GM10248 (cell line): ENCODE data around the gene MLPH.

Source experiments
- CTCF ChIA-PET: fragments of 300-600 bp; sonication (Branson Sonifier 250); formaldehyde crosslinking; extraction: SDS; loops from one replicate; lab custom pipeline; 2021; ENCODE audit warnings: antibody characterized with exemption; lab: Yijun Ruan, JAX
- POLR2A ChIA-PET: fragments of 350-650 bp; sonication (Branson Sonifier 250); formaldehyde crosslinking; extraction: SDS; loops from one replicate; lab custom pipeline; 2020; ENCODE audit warnings: antibody characterized with exemption; lab: Yijun Ruan, JAX
- DNase-seq: peaks from one replicate; pipeline ENCODE4 v3.0.0; 2012; ENCODE audit errors: extremely low spot score
- TF ChIP-seq, protein P1 (sequence below): IDR thresholded peaks from 2 replicates; pipeline ENCODE4 v1.5.1; 2012; ENCODE audit warnings: mild to moderate bottlenecking, low read depth; ENCODE audit errors: extremely low read depth, missing control alignments, control extremely low read depth

Gene MLPH

DNA sequence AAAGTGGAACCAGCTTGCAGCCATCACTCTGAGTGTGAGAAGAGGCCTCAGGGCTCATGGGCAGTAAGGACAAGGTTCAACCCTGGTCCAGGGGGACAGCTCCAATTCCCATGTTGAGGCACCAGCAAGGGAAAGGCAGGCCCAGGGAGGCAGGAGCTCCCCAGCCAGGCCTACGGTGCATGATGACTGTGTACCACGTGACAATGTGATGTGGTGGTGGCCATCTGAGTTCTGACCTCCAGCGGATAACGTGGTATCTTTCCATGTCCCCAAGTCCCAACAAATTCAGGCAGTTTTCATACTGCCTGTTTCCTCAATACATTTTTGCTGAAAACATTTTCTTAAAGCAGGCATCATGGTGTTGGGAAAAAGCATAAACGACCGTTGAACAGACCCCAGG, 36.9 kb upstream of the MLPH start:
- no peak for DNase-seq
- POLR2A ChIA-PET: no interaction called here
- TF ChIP-seq, protein P1, sequence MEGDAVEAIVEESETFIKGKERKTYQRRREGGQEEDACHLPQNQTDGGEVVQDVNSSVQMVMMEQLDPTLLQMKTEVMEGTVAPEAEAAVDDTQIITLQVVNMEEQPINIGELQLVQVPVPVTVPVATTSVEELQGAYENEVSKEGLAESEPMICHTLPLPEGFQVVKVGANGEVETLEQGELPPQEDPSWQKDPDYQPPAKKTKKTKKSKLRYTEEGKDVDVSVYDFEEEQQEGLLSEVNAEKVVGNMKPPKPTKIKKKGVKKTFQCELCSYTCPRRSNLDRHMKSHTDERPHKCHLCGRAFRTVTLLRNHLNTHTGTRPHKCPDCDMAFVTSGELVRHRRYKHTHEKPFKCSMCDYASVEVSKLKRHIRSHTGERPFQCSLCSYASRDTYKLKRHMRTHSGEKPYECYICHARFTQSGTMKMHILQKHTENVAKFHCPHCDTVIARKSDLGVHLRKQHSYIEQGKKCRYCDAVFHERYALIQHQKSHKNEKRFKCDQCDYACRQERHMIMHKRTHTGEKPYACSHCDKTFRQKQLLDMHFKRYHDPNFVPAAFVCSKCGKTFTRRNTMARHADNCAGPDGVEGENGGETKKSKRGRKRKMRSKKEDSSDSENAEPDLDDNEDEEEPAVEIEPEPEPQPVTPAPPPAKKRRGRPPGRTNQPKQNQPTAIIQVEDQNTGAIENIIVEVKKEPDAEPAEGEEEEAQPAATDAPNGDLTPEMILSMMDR: no peak
- CTCF ChIA-PET: interaction anchor here (2.8 kb wide), 1 partner anchor 25 kb away, joined by 7 read pairs; no protein-coding TSS in a partner anchor

DNA sequence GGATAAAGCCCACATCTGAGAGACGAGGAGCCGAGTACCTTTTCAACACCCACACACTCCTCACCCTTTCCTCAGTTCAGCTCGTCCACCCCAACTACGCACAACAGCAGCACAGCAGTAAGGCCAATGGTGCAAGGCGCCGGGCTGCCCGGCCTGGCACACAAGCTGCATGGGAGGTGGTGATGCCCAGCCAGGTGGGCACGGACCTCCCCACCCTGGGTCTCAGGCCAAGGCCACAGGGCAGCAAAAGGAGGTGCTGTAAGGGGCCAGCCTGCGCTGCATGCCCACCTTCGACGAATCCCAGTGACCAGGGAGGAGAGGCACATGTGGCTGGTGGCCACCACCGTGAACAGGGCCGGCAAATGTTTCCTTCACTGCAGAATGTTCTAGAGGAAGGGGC, 36.5 kb upstream of the MLPH start:
- no peak for DNase-seq
- CTCF ChIA-PET: interaction anchor here (1.4 to 2.8 kb wide), 2 partner anchors 20 to 24 kb away, joined by 4 to 7 read pairs; no protein-coding TSS in a partner anchor
- POLR2A ChIA-PET: no interaction called here
- TF ChIP-seq, protein P1: no peak

DNA sequence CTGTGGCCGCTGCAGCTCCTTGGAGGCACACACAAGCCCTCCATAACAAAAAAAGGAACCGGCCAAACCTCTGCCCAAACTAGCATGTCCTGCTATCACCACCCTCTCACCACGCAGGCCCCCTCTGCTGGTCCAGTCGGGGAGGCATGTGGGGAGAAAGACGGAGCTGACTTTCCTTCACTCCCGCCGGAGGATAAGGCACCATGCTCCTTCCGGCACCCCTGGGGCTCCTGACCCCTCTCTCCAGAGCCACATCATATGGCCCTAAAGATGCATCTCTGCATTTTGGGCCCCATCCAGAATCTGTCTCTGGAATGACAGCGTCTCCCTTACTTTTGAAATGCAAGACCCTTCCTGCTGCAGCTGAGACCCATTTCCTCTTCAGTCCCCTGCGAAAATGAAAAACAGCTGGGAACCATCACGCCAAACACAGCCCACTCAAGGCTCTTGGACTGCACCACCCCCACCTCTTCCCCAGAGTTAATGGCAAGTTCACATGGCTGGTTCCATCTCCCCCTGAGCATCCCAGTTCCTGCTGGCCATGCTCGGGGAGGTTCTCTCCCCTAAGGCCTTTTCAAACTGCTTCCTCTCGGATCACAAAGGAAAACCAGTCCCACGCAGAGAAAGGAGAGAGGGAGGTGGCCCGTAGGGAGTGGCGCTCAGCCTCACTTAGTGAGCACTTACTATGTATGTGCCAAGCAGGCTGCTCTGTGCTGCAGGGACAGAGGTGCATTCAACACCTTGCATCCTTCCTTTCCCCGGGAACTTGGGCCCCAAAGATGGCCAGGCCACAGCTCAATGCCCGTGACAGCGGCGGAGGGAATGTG, 35.2 kb upstream of the MLPH start:
- ChIA-PET CTCF (interaction anchor here (1.4 to 2.8 kb wide), 2 partner anchors 19 to 23 kb away, joined by 4 to 7 read pairs; no protein-coding TSS in a partner anchor), POLR2A (no interaction called here)
- DNase-seq: no peak
- TF ChIP-seq, protein P1: no peak

DNA sequence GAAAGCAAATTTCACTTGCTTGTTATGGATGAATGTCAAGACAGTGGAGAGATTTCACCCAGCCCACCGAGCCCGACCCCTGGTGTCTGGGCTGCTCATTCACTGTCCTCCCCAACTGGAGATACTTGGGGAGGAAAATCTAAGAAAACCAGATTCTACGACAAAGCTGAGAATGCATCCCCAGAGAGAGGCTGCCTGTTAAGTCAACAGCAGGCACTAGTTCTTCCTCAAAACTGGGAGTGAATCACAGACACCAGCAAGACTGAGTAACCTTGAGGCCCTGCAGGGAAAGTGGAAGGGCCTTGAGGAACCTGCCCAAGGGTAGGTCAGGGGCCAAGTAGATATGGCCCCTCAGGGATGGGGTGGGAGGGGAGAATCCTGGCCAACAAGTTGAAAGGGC, 34.2 kb upstream of the MLPH start:
- TF ChIP-seq, protein P1: no peak
- POLR2A ChIA-PET: no interaction called here
- DNase-seq: no peak
- CTCF ChIA-PET: no interaction called here

DNA sequence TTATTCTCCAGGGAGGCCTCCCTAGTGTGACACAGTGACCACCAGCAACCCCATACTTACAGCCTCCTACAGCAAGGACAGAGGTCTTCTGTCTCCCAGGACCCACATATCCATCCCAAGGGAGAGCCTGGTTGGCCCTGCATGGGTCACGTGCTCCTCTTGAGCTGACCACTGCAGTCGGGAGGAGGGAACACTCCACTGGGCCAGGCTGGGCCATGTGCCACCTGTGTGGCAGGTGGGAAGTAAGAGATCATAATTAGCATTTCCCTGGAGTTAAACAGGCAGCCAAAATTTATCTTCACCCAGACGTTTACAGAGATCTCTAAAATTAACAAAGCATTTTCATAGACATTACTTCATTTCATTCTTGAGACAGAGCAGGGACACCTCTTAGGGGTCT, 33.4 kb upstream of the MLPH start:
- DNase-seq: no peak
- ChIA-PET CTCF (no interaction called here), POLR2A (no interaction called here)
- TF ChIP-seq, protein P1: no peak

DNA sequence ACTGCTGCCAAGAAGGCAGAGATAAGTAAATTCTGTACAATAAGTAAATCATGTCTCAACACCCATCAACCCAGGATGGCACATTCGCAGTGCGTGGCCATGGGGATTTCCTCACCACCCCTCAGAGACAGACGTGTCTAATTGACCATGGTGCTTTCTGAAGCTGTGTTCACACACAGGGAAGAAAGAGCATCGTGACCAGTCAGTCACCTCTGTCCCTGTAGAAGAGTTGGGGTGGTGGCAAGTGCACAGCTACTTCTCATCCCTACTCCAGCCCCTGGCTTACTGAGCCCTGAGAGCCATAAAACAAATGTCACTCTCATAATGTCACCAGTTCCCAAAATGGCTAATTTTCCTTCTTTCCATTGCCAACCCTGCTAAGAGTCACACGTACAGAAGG, 31.3 kb upstream of the MLPH start:
- POLR2A ChIA-PET: no interaction called here
- CTCF ChIA-PET: interaction anchor here (2.2 kb wide), 1 partner anchor 34 kb away, joined by 6 read pairs; no protein-coding TSS in a partner anchor
- DNase-seq: no peak
- TF ChIP-seq, protein P1: no peak
